ENCODE measurements around the gene SLC16A4. TPM values are rescaled to one million over a fixed set of nuclear protein-coding genes. Genes with fewer than 3 reads are reported as not detected.
A peak's percentile ranks its signal among the peaks of the same experiment; 100 is the strongest.

Gene SLC16A4
- total and polyA plus RNA-seq, 10 of the 15 experiments (the other 5 are each of a cell fraction or from before 2014, with no cell fraction given), result 0.13 to 2.2 (median 0.26) TPM; not detected in 1

GRCh38 chr1:110338886-110339406, 51.9 kb downstream of the SLC16A4 start, which contains the start of gene RBM15:
RBM15 (plus strand) TSS chr1:110339377; CDS start chr1:110339406, 29 bp downstream.
- peak within 1 kb of the TSS; percentile 95 for H3K9ac ChIP-seq (ENCODE audit: control insufficient read depth, insufficient read depth, low read length)
- peak within 1 kb of the TSS; percentile 91 for H3K4me3 ChIP-seq
- peaks cover 5% of the 10 kb centered on the region for H3K4me1 ChIP-seq (ENCODE audit: control insufficient read depth, insufficient read depth, low read length)
- in situ Hi-C loops (cut with MboI) (no loop called here), intact Hi-C loops (cut with micrococcal nuclease; ENCODE audit: unreplicated experiment) (loop anchor here (2.0 to 10.0 kb wide), 4 partner anchors 46 to 1263 kb away; partner anchors contain the start of genes LAMTOR5 and PSMA5)
- peak; percentile 99 for FAIRE-seq
- peaks cover 9 to 16% of the 10 kb centered on the region in 2 experiments; a peak in 3 of 4 replicates for H3K36me3 ChIP-seq (ENCODE audit: control insufficient read depth in 2 of 2, insufficient read depth in 2 of 2, low read length in 1 of 2)
- DNase-seq (ENCODE audit: low read depth, low spot score), result peak; percentile 100
- H4K20me1 ChIP-seq (ENCODE audit: control insufficient read depth, insufficient read depth), result peaks cover 6% of the 10 kb centered on the region; the same call in 1 of the 2 replicates
- ChIA-PET SMC1A (ENCODE audit: uncharacterized antibody, unreplicated experiment) (interaction anchor here (0.7 to 8.4 kb wide), 14 partner anchors 10 to 157 kb away, joined by 3 to 51 read pairs (median 6); partner anchors contain the start of genes KCNC4 and LAMTOR5), CTCF (interaction anchor here (0.7 to 8.5 kb wide), 14 partner anchors 10 to 442 kb away, joined by 3 to 62 read pairs (median 7); partner anchors contain the start of genes AHCYL1, KCNC4 and LAMTOR5), POLR2A (interaction anchor here (0.6 to 4.0 kb wide), 16 partner anchors 10 to 855 kb away, joined by 3 to 43 read pairs (median 8); partner anchors contain the start of genes KCNC4 and LAMTOR5), RAD21 (ENCODE audit: unreplicated experiment) (interaction anchor here (0.6 to 7.4 kb wide), 19 partner anchors 9 to 851 kb away, joined by 3 to 80 read pairs (median 7); partner anchors contain the start of genes AHCYL1, KCNC4 and LAMTOR5)
- no peaks in the 10 kb centered on the region for H3K27me3 ChIP-seq (replicated peaks in 1 of 2; ENCODE audit: control insufficient read depth in 2 of 2, insufficient read depth in 2 of 2, low read length in 1 of 2)
- WGBS (ENCODE audit: insufficient coverage, insufficient replicate concordance, low lambda C conversion rate, missing lambda C conversion rate), result 2% methylated on average over 25 of the region's 25 CpGs
- peak within 1 kb of the TSS; percentile 75 for H3K4me2 ChIP-seq (ENCODE audit: control insufficient read depth, insufficient read depth)
- peaks cover 53% of the 10 kb centered on the region for H3K79me2 ChIP-seq (ENCODE audit: control insufficient read depth, insufficient read depth, low read length)
- peak within 1 kb of the TSS; percentile 97 for H3K27ac ChIP-seq (ENCODE audit: control insufficient read depth, insufficient read depth)
- no TSS peak for BruUV-seq (replicated peaks)
- H2AFZ ChIP-seq (ENCODE audit: control insufficient read depth, low read depth, low read length), result peak within 1 kb of the TSS; percentile 97
- no peaks in the 10 kb centered on the region for H3K9me3 ChIP-seq (replicated peaks; ENCODE audit: control insufficient read depth, insufficient read depth, low read length)
- ATAC-seq, result peak; percentile 81
- TF ChIP-seq BHLHE40 (IDR thresholded peaks at IDR 0.05; ENCODE audit: borderline replicate concordance in 1 of 2, low read depth in 2 of 2, low read length in 1 of 2) (peak in 1 of 2 experiments; percentile 99; a peak in 2 of 4 replicates), NFYA (IDR thresholded peaks at IDR 0.05; ENCODE audit: borderline replicate concordance, low read depth, low read length) (peak; percentile 68), ZZZ3 (IDR thresholded peaks at IDR 0.05; ENCODE audit: control insufficient read depth, insufficient read length, low read depth) (no peak), YBX1 (IDR thresholded peaks at IDR 0.05) (no peak), BRCA1 (IDR thresholded peaks at IDR 0.05; ENCODE audit: low read depth, low read length) (peak; percentile 98), TCF3 (IDR thresholded peaks at IDR 0.05; ENCODE audit: borderline replicate concordance, insufficient read depth, low read depth, low read length) (no peak), NR2F1 (conservative IDR thresholded peaks at IDR 0.05) (no peak), IKZF1 (conservative IDR thresholded peaks at IDR 0.05) (no peak), CHD1 (IDR thresholded peaks at IDR 0.05; ENCODE audit: low read depth, low read length) (no peak), ATF2 (IDR thresholded peaks at IDR 0.05; ENCODE audit: low read length) (peak; percentile 68), NR2C1 (IDR thresholded peaks at IDR 0.05) (no peak), TBL1XR1 (IDR thresholded peaks at IDR 0.05; ENCODE audit: low read depth, low read length) (peak; percentile 46; the same call in 1 of the 2 replicates), SMC3 (IDR thresholded peaks at IDR 0.05; ENCODE audit: borderline replicate concordance, low read length) (no peak), ETV6 (conservative IDR thresholded peaks at IDR 0.05 in 1 of 2, IDR thresholded peaks at IDR 0.05 in 1 of 2; ENCODE audit: borderline replicate concordance in 1 of 2, low read depth in 1 of 2) (no peak), CBX5 (IDR thresholded peaks at IDR 0.05; ENCODE audit: low read depth) (no peak), ZNF217 (IDR thresholded peaks at IDR 0.05) (no peak), FOXM1 (IDR thresholded peaks at IDR 0.05; ENCODE audit: low read depth, low read length) (peak; percentile 71), CEBPB (IDR thresholded peaks at IDR 0.05; ENCODE audit: borderline replicate concordance in 1 of 2, low read depth in 2 of 2, low read length in 2 of 2) (no peak), ZNF384 (IDR thresholded peaks at IDR 0.05; ENCODE audit: borderline replicate concordance, low read depth, low read length) (peak; percentile 71; the same call in 1 of the 2 replicates), SIN3A (IDR thresholded peaks at IDR 0.05; ENCODE audit: low read depth, low read length) (no peak), POU2F2 (IDR thresholded peaks at IDR 0.05; ENCODE audit: borderline replicate concordance, low read depth, low read length) (no peak), STAT3 (IDR thresholded peaks at IDR 0.05; ENCODE audit: low read depth, low read length) (no peak), ZBED1 (IDR thresholded peaks at IDR 0.05; ENCODE audit: borderline replicate concordance) (no peak), MTA3 (IDR thresholded peaks at IDR 0.05; ENCODE audit: borderline replicate concordance, low read length) (no peak), RELA (IDR thresholded peaks at IDR 0.05; ENCODE audit: borderline replicate concordance, partially characterized antibody) (peak; percentile 5)
